Body of pancreas (tissue), 4 donors: ENCODE data around the gene LOXHD1. TPM values are rescaled to one million over a fixed set of nuclear protein-coding genes. Genes with fewer than 3 reads are reported as not detected.

Experiments used
- ATAC-seq: fragments of 150-250 bp; one replicate; pipeline ENCODE4 v1.9.1; 2016
- DNase-seq, 4 donors: peaks; one replicate each; pipeline ENCODE4 v3.0.0-alpha.2; 2019
- H3K27ac ChIP-seq, 4 donors: fragments of 200-600 bp; sonication (generic); 1 replicate in 3 of 4; 2 replicates in 1 of 4; pipeline versions ENCODE4 v1.5.1 to v1.6.1; 2016 to 2019; ENCODE audit warnings: mild to moderate bottlenecking in 1 of 4, mixed read lengths in 1 of 4, moderate library complexity in 1 of 4
- H3K27me3 ChIP-seq, 2 donors: fragments of 200-600 bp; sonication (generic); one replicate each; pipeline ENCODE4 v1.6.0; 2016; ENCODE audit warnings: mild to moderate bottlenecking in 1 of 2
- H3K36me3 ChIP-seq, 2 donors: fragments of 200-600 bp; sonication (generic); replicated peaks in 1 of 2; 2 replicates each; pipeline ENCODE4 v1.5.1; 2016; ENCODE audit warnings: low read depth in 2 of 2; ENCODE audit not compliant: insufficient read depth in 1 of 2
- H3K4me1 ChIP-seq: fragments of 200-600 bp; sonication (generic); one replicate; pipeline ENCODE4 v1.6.0; 2016
- H3K4me3 ChIP-seq, 2 donors: fragments of 200-600 bp; sonication (generic); 1 replicate in 1 of 2; 2 replicates in 1 of 2; pipeline ENCODE4 v1.5.1; 2016 to 2019
- H3K9me3 ChIP-seq, 3 donors: fragments of 200-600 bp; sonication (generic); 1 replicate in 2 of 3; 2 replicates in 1 of 3; pipeline ENCODE4 v1.5.1; 2016
- POLR2A ChIP-seq, 3 donors: fragments of 450-650 bp; IDR thresholded peaks; one replicate each; pipeline ENCODE4 v1.6.1; 2016; ENCODE audit warnings: antibody characterized with exemption in 3 of 3, mild to moderate bottlenecking in 2 of 3
- WGBS, 2 donors: methylation state at CpG; one replicate each; pipeline ENCODE4 v1.1.5; 2017; 5-methylcytosine and 5-hydroxymethylcytosine counted together
- intact Hi-C: fragments of 100-400 bp; cut with DNase I; formaldehyde crosslinking; loops from one replicate; pipeline ENCODE4 v1.15.1; 2023
- total RNA-seq, 2 donors: library from RNA; depleted of rRNA; stranded (reverse); fragments of >200 nt; gene quantifications; one replicate each; pipeline ENCODE4 v1.1.0, GENCODE V29; 2016
- TF ChIP-seq, protein P1 (sequence below), 7 experiments: fragments of 450-650 bp in 4 of 7; fragments of 200-600 bp in 3 of 7; sonication (generic) in 3 of 7; IDR thresholded peaks; one replicate each; pipeline ENCODE4 v1.5.1; 2016 to 2019; ENCODE audit warnings: antibody characterized with exemption in 7 of 7

The LOXHD1 gene
- total RNA-seq, 2 donors from 2014 or later, result 0.26 TPM; not detected in 1

DNA sequence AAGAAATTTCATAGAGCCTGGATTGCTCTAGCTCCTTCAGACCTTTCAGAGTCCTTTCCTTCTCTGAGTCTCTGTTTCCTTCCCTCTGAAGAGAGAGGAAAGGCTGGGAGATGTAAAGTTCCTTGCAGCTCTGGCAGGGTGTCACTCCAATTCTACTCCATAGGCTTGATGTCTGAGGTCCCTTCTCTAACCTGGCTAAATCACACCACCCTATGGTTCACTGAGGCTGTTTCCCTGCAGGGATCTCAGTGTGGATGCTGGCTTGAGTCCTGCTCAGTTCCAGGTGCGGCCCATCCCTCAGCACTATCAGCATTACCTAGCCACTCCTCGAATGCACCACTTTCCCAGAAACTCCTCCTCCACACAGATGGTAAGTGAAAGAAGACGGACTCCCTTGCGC lies 209.7 kb downstream of the LOXHD1 start:
- no peaks in the 10 kb centered on the region for H3K27me3 ChIP-seq
- DNase-seq (no peak), ATAC-seq (no peak)
- TF ChIP-seq, protein P1, sequence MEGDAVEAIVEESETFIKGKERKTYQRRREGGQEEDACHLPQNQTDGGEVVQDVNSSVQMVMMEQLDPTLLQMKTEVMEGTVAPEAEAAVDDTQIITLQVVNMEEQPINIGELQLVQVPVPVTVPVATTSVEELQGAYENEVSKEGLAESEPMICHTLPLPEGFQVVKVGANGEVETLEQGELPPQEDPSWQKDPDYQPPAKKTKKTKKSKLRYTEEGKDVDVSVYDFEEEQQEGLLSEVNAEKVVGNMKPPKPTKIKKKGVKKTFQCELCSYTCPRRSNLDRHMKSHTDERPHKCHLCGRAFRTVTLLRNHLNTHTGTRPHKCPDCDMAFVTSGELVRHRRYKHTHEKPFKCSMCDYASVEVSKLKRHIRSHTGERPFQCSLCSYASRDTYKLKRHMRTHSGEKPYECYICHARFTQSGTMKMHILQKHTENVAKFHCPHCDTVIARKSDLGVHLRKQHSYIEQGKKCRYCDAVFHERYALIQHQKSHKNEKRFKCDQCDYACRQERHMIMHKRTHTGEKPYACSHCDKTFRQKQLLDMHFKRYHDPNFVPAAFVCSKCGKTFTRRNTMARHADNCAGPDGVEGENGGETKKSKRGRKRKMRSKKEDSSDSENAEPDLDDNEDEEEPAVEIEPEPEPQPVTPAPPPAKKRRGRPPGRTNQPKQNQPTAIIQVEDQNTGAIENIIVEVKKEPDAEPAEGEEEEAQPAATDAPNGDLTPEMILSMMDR (IDR thresholded peaks at IDR 0.05), result no peak
- TF ChIP-seq POLR2A (IDR thresholded peaks at IDR 0.05), result no peak
- intact Hi-C loops, result no loop called here
- H3K27ac ChIP-seq, result no peak overlapping the region
- H3K36me3 ChIP-seq, result no peaks in the 10 kb centered on the region
- no peaks in the 10 kb centered on the region for H3K4me1 ChIP-seq
- no peak overlapping the region for H3K4me3 ChIP-seq
- H3K9me3 ChIP-seq, result no peaks in the 10 kb centered on the region
- 79 to 83% methylated on average over 4 of the region's 4 CpGs for WGBS, 2 donors

DNA sequence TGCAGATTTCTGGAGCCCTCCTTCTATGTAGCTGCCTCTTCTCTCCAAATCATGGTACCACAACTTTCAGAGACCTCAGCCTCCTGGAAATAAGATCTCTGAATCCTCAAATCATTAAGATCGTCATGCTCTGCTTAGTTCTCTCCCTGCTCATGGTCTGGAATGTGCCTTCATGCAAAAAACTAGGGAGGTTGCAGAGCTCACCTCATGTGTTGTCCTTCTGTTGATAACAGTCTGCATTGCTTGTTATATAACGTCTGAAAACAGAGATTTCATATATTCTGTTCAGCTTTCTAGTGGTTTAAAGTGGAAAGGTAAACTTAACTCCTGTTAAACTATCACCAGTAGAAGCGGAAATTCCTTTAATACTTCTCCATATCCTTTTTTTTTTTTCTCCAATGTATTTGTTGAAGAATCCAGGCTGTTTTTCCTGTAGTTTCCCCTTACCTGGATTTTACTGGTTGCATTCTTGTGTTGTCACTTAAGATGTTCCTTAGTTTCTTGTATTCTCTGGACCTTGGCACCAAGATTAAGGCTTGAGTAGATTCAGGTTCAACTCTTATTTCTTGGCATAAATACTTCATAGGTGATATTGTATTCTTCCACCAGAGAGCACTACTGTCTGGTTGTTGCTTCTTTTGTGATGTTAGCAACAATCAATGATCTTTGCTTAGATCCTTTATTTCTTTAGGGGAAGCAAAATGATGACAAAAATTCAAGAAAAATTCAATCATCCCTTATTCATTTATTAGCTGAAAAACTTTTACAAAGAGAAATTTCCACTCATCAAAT lies 211.3 kb downstream of the LOXHD1 start:
- Histone ChIP-seq H3K9me3 (no peaks in the 10 kb centered on the region), H3K27ac (no peak overlapping the region), H3K4me1 (no peaks in the 10 kb centered on the region), H3K27me3 (no peaks in the 10 kb centered on the region), H3K36me3 (no peaks in the 10 kb centered on the region), H3K4me3 (no peak overlapping the region)
- intact Hi-C loops, result no loop called here
- TF ChIP-seq POLR2A (IDR thresholded peaks at IDR 0.05), result no peak
- TF ChIP-seq, protein P1 (IDR thresholded peaks at IDR 0.05), result no peak
- no peak for ATAC-seq
- WGBS, 2 donors, result 48 to 54% methylated on average over 3 of the region's 3 CpGs
- no peak for DNase-seq

DNA sequence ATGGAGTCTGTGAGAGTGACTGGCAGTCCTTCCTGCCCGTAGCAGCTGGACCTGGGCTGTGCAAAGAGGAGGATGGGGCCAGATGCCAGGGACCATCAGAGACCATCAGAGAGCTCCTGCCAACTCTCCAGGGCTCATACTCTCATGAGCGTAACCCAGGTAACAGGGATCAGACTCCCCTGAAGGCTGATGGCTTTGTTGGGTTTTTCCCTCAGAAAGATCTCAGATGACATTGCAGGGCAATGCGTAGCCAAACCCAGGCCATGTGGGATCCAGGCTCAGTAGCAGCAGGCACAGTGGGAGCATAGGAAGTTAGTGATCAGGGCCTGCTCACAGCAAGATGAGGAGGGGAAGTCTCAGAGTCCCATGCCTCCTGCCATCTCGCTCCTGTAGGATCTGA lies 218.0 kb downstream of the LOXHD1 start:
- H3K36me3 ChIP-seq, result no peaks in the 10 kb centered on the region
- H3K9me3 ChIP-seq, result no peaks in the 10 kb centered on the region
- H3K27me3 ChIP-seq, result no peaks in the 10 kb centered on the region
- intact Hi-C loops, result no loop called here
- no peak overlapping the region for H3K4me3 ChIP-seq
- 40 to 58% methylated on average over 1 to 4 of the region's 4 CpGs for WGBS, 2 donors
- no peak overlapping the region for H3K27ac ChIP-seq
- ATAC-seq, result no peak
- no peak for DNase-seq
- H3K4me1 ChIP-seq, result no peaks in the 10 kb centered on the region
- no peak for TF ChIP-seq POLR2A (IDR thresholded peaks at IDR 0.05)
- TF ChIP-seq, protein P1 (IDR thresholded peaks at IDR 0.05), result no peak

DNA sequence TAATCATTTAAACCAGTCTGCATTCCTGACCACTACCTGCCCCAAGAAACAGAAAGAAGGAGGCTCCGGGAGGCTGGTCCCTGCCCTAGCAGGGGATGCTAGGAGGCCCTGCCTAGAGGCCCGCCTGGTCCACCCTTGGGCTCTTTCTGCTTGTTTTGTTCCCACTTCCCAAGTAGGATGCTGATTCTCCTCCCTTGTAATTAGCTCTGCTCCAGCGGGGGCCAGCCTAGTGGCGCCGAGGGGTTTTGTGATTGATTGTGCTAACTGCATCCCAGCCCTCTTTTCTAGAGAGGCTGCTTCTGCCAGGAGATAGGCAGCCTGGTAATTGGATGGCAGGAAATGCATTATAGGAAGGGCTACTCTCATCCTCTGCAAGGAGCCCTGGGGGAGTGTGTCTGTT lies 220.0 kb downstream of the LOXHD1 start:
- no peak overlapping the region for H3K4me3 ChIP-seq
- WGBS, 2 donors, result 91 to 98% methylated on average over 4 to 5 of the region's 5 CpGs
- intact Hi-C loops, result no loop called here

More for the DNA sequence above, 220.0 kb downstream of the LOXHD1 start:
- no peak for ATAC-seq
- Histone ChIP-seq H3K4me1 (no peaks in the 10 kb centered on the region), H3K36me3 (no peaks in the 10 kb centered on the region), H3K9me3 (no peaks in the 10 kb centered on the region), H3K27me3 (peaks cover 0 to 7% of the 10 kb centered on the region in 2 donors), H3K27ac (no peak overlapping the region)
- no peak for TF ChIP-seq POLR2A (IDR thresholded peaks at IDR 0.05)
- TF ChIP-seq, protein P1 (IDR thresholded peaks at IDR 0.05), result no peak
- DNase-seq, result no peak
